H9 (cell line): ENCODE data around the gene SEC16B. TPM values are rescaled to one million over a fixed set of nuclear protein-coding genes. Genes with fewer than 3 reads are reported as not detected.

Experiments used
- DNase-seq: peaks from one replicate; pipeline ENCODE4 v3.0.0-alpha.2; 2017
- H2AFZ ChIP-seq: one replicate; pipeline ENCODE4 v1.6.1; 2013; ENCODE audit warnings: mild to moderate bottlenecking, low read length, control low read depth, moderate library complexity
- H2AK5ac ChIP-seq: 2 replicates; pipeline ENCODE4 v1.6.1; 2013; ENCODE audit warnings: low read length, control low read depth, mixed read lengths; ENCODE audit not compliant: insufficient read length
- H2BK120ac ChIP-seq: one replicate; pipeline ENCODE4 v1.6.1; 2013; ENCODE audit warnings: low read depth, mild to moderate bottlenecking, low read length, control low read depth, inconsistent platforms; ENCODE audit not compliant: poor library complexity, severe bottlenecking
- H2BK12ac ChIP-seq: 2 replicates; pipeline ENCODE4 v1.6.1; 2013; ENCODE audit warnings: low read length, control low read depth, mixed read lengths, low read depth; ENCODE audit not compliant: insufficient read length
- H2BK15ac ChIP-seq: 2 replicates; pipeline ENCODE4 v1.6.1; 2013; ENCODE audit warnings: low read depth, low read length, control low read depth
- H2BK20ac ChIP-seq: one replicate; pipeline ENCODE4 v1.6.1; 2013; ENCODE audit warnings: low read depth, mild to moderate bottlenecking, low read length, control low read depth, inconsistent platforms; ENCODE audit not compliant: poor library complexity, severe bottlenecking
- H2BK5ac ChIP-seq: 2 replicates; pipeline ENCODE4 v1.6.1; 2013; ENCODE audit warnings: low read length, control low read depth, mixed read lengths; ENCODE audit not compliant: insufficient read length
- H3K14ac ChIP-seq: 2 replicates; pipeline ENCODE4 v1.6.1; 2013; ENCODE audit warnings: low read length, control low read depth; ENCODE audit not compliant: insufficient read depth
- H3K18ac ChIP-seq: 2 replicates; pipeline ENCODE4 v1.6.1; 2013; ENCODE audit warnings: low read depth, mild to moderate bottlenecking, mixed read lengths, low read length, control low read depth; ENCODE audit not compliant: insufficient read length
- H3K23ac ChIP-seq: 2 replicates; pipeline ENCODE4 v1.6.1; 2013; ENCODE audit warnings: low read length, control low read depth, mixed read lengths, low read depth; ENCODE audit not compliant: insufficient read length
- H3K23me2 ChIP-seq: 2 replicates; pipeline ENCODE4 v1.6.1; 2013; ENCODE audit warnings: low read depth, mild to moderate bottlenecking, mixed read lengths, low read length, control low read depth; ENCODE audit not compliant: insufficient read length, poor library complexity, severe bottlenecking
- H3K27ac ChIP-seq: 2 replicates; pipeline ENCODE4 v1.5.1; 2013; ENCODE audit warnings: low read length, control low read depth, mixed read lengths, low read depth; ENCODE audit not compliant: insufficient read length
- H3K27me3 ChIP-seq: 2 replicates; pipeline ENCODE4 v1.6.1; 2013; ENCODE audit warnings: low read length, control low read depth, inconsistent platforms; ENCODE audit not compliant: insufficient read depth
- H3K4ac ChIP-seq: 2 replicates; pipeline ENCODE4 v1.6.1; 2013; ENCODE audit warnings: low read depth, mild to moderate bottlenecking, control low read depth, inconsistent platforms, low read length, moderate library complexity
- H3K4me1 ChIP-seq: 2 replicates; pipeline ENCODE4 v1.6.1; 2013; ENCODE audit warnings: low read length, control low read depth, inconsistent platforms; ENCODE audit not compliant: insufficient read depth
- H3K4me2 ChIP-seq: 2 replicates; pipeline ENCODE4 v1.6.1; 2013; ENCODE audit warnings: low read length, control low read depth, mixed read lengths; ENCODE audit not compliant: insufficient read length, insufficient read depth
- H3K56ac ChIP-seq: 2 replicates; pipeline ENCODE4 v1.6.1; 2013; ENCODE audit warnings: low read depth, mild to moderate bottlenecking, mixed read lengths, low read length, control low read depth; ENCODE audit not compliant: insufficient read length
- H3K79me1 ChIP-seq: 2 replicates; pipeline ENCODE4 v1.6.1; 2013; ENCODE audit warnings: low read depth, mild to moderate bottlenecking, moderate library complexity, low read length, control low read depth, inconsistent platforms; ENCODE audit not compliant: insufficient read depth, poor library complexity, severe bottlenecking
- H3K79me2 ChIP-seq: 2 replicates; pipeline ENCODE4 v1.6.1; 2013; ENCODE audit warnings: low read length, control low read depth, inconsistent platforms; ENCODE audit not compliant: insufficient read depth
- H3K9ac ChIP-seq: 2 replicates; pipeline ENCODE4 v1.6.1; 2013; ENCODE audit warnings: low read length, control low read depth, mixed read lengths; ENCODE audit not compliant: insufficient read length; ENCODE audit errors: extremely low read depth
- H3K9me3 ChIP-seq: one replicate; pipeline ENCODE4 v1.6.1; 2013; ENCODE audit warnings: low read depth, low read length, inconsistent platforms; ENCODE audit not compliant: control insufficient read depth
- H3T11ph ChIP-seq: one replicate; pipeline ENCODE4 v1.6.1; 2013; ENCODE audit warnings: mild to moderate bottlenecking, low read length, control low read depth, inconsistent platforms
- H4K20me1 ChIP-seq: one replicate; pipeline ENCODE4 v1.6.1; 2013; ENCODE audit not compliant: control insufficient read depth, insufficient read length, insufficient read depth
- H4K5ac ChIP-seq: 2 replicates; pipeline ENCODE4 v1.6.1; 2013; ENCODE audit warnings: low read depth, mild to moderate bottlenecking, mixed read lengths, low read length, control low read depth; ENCODE audit not compliant: insufficient read length
- H4K8ac ChIP-seq: replicated peaks from 2 replicates; pipeline ENCODE4 v1.6.1; 2013; ENCODE audit warnings: low read length, control low read depth, mixed read lengths, low read depth; ENCODE audit not compliant: insufficient read length
- H4K91ac ChIP-seq: 2 replicates; pipeline ENCODE4 v1.6.1; 2013; ENCODE audit warnings: low read depth, mild to moderate bottlenecking, moderate library complexity, mixed read lengths, low read length, control low read depth; ENCODE audit not compliant: insufficient read length
- H3K27ac Mint-ChIP-seq, 3 experiments: 2 replicates in 2 of 3; 3 replicates in 1 of 3; pipeline ENCODE4 v1.8.0; 2020 to 2021; ENCODE audit warnings: mixed read lengths in 3 of 3, mild to moderate bottlenecking in 1 of 3, moderate library complexity in 1 of 3
- H3K27me3 Mint-ChIP-seq: 2 replicates; pipeline ENCODE4 v1.8.0; 2021; ENCODE audit warnings: low read depth, mild to moderate bottlenecking, moderate library complexity, mixed read lengths
- H3K36me3 Mint-ChIP-seq, 3 experiments: 2 replicates in 2 of 3; 3 replicates in 1 of 3; pipeline ENCODE4 v1.8.0; 2020 to 2021; ENCODE audit warnings: low read depth in 3 of 3, mixed read lengths in 3 of 3; ENCODE audit not compliant: insufficient read depth in 1 of 3
- H3K4me1 Mint-ChIP-seq, 2 experiments: 2 replicates each; pipeline ENCODE4 v1.8.0; 2020; ENCODE audit warnings: mixed read lengths in 2 of 2
- H3K4me3 Mint-ChIP-seq, 2 experiments: 2 replicates in 1 of 2; 3 replicates in 1 of 2; pipeline ENCODE4 v1.8.0; 2020 to 2021; ENCODE audit warnings: mild to moderate bottlenecking in 2 of 2, mixed read lengths in 2 of 2, moderate library complexity in 1 of 2
- H3K9me3 Mint-ChIP-seq, 2 experiments: 2 replicates in 1 of 2; 3 replicates in 1 of 2; pipeline ENCODE4 v1.8.0; 2020; ENCODE audit warnings: mild to moderate bottlenecking in 2 of 2, mixed read lengths in 2 of 2, moderate library complexity in 1 of 2
- WGBS: extraction: QIAGEN DNeasy Blood & Tissue Kit; methylation state at CpG from one replicate; pipeline ENCODE4 v1.1.7; 2013; ENCODE audit warnings: missing lambda C conversion rate, low lambda C conversion rate, mixed read lengths; ENCODE audit not compliant: insufficient read length; ENCODE audit errors: extremely low coverage; 5-methylcytosine and 5-hydroxymethylcytosine counted together
- total RNA-seq: library from RNA; stranded (reverse); gene quantifications from 2 replicates; pipeline ENCODE4 v1.2.1, GENCODE V29; 2021
- TF ChIP-seq, protein P1 (sequence below): fragments of 200-600 bp; sonication (generic); conservative IDR thresholded peaks from 3 replicates; pipeline ENCODE4 v1.8.0; 2021; ENCODE audit warnings: antibody characterized with exemption, mild to moderate bottlenecking

The SEC16B gene
- total RNA-seq, 1 experiment from 2014 or later: 0.83 TPM

DNA sequence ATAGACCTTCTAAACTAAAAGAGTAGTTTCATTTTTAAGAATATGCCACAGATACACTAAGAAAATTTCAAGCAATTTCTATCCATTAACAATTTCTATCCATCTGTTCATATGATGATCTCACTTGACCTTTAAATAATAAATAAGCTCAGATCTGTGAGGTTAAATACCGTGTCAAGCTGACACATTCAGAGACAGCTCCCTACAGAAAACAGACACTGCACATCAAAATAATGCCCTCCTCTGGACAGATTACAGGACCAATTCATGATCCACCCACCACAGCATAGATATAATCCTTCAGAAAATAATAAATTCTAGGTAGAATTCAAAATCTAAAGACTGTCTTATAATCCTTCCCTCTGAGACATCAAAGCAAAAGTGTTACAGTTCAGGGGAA, 49.4 kb upstream of the SEC16B start:
- no peak overlapping the region for H3T11ph ChIP-seq
- H3K23me2 ChIP-seq: no peaks in the 10 kb centered on the region
- no peak overlapping the region for H3K4ac ChIP-seq
- no peak overlapping the region for H2BK15ac ChIP-seq
- no peak overlapping the region for H3K27ac Mint-ChIP-seq
- H2BK5ac ChIP-seq: no peak overlapping the region
- no peak overlapping the region for H3K23ac ChIP-seq
- no peak overlapping the region for H3K14ac ChIP-seq
- no peak overlapping the region for H3K18ac ChIP-seq
- no peaks in the 10 kb centered on the region for H4K20me1 ChIP-seq
- no peak overlapping the region for H3K56ac ChIP-seq
- no peak overlapping the region for H2BK20ac ChIP-seq
- no peaks in the 10 kb centered on the region for H3K9me3 ChIP-seq
- no peak overlapping the region for H2BK12ac ChIP-seq
- no peaks in the 10 kb centered on the region for H3K27me3 Mint-ChIP-seq
- H3K79me2 ChIP-seq: no peaks in the 10 kb centered on the region
- no peak overlapping the region for H2AK5ac ChIP-seq
- no peak overlapping the region for H4K5ac ChIP-seq
- peaks cover 9 to 14% of the 10 kb centered on the region in 2 experiments for H3K9me3 Mint-ChIP-seq
- DNase-seq: no peak
- no peak overlapping the region for H4K91ac ChIP-seq
- whole genome bisulfite sequencing: no CpG with 5 or more reads among the region's 1 CpG
- H2BK120ac ChIP-seq: no peak overlapping the region
- H3K4me2 ChIP-seq: no peak overlapping the region
- H3K36me3 Mint-ChIP-seq: peaks cover 5 to 14% (median 8%) of the 10 kb centered on the region in 3 experiments
- no peak overlapping the region for H3K9ac ChIP-seq
- no peaks in the 10 kb centered on the region for H3K4me1 ChIP-seq
- no peak overlapping the region for H3K27ac ChIP-seq
- H3K27me3 ChIP-seq: no peaks in the 10 kb centered on the region
- H3K4me3 Mint-ChIP-seq: no peak overlapping the region
- H3K4me1 Mint-ChIP-seq: no peaks in the 10 kb centered on the region
- no peak overlapping the region for H2AFZ ChIP-seq
- TF ChIP-seq, protein P1, sequence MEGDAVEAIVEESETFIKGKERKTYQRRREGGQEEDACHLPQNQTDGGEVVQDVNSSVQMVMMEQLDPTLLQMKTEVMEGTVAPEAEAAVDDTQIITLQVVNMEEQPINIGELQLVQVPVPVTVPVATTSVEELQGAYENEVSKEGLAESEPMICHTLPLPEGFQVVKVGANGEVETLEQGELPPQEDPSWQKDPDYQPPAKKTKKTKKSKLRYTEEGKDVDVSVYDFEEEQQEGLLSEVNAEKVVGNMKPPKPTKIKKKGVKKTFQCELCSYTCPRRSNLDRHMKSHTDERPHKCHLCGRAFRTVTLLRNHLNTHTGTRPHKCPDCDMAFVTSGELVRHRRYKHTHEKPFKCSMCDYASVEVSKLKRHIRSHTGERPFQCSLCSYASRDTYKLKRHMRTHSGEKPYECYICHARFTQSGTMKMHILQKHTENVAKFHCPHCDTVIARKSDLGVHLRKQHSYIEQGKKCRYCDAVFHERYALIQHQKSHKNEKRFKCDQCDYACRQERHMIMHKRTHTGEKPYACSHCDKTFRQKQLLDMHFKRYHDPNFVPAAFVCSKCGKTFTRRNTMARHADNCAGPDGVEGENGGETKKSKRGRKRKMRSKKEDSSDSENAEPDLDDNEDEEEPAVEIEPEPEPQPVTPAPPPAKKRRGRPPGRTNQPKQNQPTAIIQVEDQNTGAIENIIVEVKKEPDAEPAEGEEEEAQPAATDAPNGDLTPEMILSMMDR: no peak
- no peaks in the 10 kb centered on the region for H3K79me1 ChIP-seq
- no peak overlapping the region for H4K8ac ChIP-seq
